HG03342 (cell line): ENCODE results near the gene ALDH1B1.
"Not testable (repeated sequence)": the region's sequence is repeated elsewhere in the genome, so short reads cannot be mapped to it uniquely, and the experiment has no call there.

Experiments used
- ATAC-seq: cut with Tn5 transposase; IDR thresholded peaks from one replicate; pipeline ENCODE4 v1.9.1; 2021; ENCODE audit warnings: mild to moderate bottlenecking, moderate library complexity; ENCODE audit not compliant: unreplicated experiment

The ALDH1B1 gene

DNA sequence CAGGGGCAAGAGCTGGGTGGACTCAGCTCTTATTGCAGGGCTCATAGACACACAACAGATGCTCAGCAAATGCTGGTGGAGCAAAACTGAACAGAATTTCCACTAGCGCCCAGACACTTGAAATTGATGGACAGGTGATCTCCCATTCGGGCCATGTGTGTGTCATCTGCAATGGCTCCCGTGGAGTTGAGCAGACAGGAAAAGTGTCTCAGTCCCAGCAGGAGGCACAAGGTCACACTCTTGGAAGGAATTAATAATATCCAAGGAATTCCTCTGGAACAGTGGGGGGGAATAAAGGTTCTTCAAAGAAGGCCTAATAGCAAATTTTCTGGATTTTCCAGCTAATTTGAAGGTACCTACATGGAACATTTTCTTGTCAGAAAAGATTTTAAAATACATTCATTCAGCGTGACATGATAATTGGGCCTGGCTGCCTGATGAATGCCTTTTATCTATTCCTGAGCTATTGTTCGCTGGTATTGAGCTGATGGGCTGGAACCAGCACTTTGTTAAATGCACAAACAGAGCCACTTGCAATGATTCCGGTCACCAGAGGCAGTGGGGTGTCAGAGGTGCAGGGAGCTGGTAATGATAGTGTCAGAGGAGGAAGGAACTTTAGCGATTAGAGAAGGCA lies 31.5 kb upstream of the ALDH1B1 start:
- no peak for ATAC-seq

DNA sequence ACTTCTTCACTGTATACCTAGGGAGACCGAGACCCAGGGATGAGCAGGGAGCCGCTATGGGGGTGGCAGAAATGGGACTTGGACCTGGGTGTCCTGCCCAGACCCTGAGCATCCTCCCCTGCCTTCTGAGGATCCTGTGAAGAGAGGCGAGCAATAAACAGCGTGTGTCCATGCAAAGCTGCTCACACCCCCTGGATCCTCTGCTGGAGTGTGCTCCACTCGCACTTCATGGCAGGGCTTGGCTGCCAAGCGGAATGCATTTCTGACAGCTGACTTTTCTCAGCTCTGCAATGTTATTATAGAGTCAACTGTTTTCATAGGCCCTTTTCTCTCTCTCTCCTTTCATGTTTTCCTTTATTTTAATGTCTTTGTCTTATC lies 31.0 kb upstream of the ALDH1B1 start:
- ATAC-seq = no peak

DNA sequence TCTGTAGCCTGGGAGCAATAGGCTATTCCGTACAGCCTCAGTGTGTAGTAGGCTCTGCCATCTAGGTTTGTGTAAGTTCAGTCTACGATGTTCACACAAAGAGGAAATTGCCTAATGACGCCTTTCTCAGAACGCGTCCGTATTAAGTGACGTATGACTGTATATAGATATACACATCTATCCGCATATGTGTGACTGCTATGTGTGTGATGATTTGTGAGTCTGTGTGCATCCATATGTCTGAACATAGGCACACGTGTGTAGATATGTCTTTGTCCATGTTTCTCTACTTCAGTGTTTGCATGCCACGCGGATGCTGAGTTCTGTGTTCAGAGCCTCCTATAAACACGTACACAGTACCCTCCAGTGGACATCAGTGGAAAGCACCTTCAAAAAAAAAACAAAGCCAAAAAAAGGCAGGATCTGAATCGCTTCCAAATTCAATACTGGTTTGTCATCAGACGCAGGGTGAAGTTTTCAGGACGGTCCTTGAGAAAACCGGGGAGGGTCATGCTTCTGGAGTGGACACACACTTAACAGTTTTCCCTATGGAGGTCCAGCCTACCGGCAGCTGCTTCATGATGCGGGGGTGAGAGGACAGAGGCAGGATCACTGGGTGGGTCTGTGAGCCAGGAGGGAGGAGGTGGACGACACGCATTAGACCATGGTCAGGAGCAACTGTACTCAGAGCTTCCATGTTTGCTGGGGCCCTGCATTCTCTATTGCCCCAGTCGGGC lies 29.5 kb upstream of the ALDH1B1 start:
- ATAC-seq = peak; percentile 64

DNA sequence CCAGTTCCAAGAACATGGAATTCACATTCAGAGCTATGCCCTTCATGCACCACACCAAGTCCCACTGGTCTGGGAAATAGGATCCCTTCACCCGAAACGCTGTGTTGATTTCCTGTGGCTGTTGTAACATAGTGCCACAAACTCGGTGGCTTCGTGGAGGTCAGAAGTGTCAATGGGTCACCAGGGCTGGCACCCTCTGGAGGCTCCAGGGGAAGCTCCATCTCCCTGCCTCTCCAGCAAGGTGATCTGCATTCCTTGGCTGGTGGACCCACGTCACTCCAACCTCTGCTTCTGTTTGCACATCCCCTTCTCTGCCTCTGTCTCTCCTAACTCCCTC lies 28.9 kb upstream of the ALDH1B1 start:
- ATAC-seq = no peak

DNA sequence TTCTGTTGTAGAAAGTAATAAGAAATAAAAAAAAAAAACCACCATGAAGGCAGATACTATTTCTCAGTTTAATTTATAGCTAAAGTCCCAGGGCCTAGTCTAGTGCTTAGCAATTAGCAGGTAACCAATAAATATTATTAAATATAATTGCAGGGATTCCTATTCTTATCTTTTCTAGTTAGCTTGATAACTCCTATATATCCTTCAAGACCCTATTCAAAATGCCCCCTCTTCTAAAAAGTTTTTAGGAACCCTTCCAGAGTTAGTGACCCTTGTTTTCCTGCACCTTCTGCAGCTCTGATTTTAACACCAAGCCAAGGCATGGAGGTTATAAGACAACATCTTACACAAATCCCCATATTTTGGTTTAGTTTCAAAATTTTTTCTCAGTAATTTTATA lies 24.6 kb upstream of the ALDH1B1 start:
- ATAC-seq = no peak

DNA sequence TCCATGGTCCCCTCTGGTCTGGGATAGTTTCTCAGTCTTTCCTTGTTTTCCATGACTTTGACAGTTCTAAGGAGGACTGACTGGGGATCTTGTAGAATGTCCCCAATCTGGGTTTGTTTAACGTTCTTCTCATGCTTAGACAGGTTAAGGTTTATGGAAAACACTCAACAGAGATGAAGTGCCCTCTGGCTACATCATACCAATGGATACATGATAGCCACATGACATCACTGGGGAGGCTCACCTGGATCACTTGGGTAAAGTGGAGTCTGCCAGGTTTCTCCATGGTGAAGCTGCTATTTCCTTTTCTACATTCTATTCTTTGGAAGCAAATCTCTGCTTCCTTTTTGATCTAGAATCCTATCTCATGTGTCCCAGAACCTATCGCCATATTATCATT lies 23.8 kb upstream of the ALDH1B1 start:
- ATAC-seq = no peak

DNA sequence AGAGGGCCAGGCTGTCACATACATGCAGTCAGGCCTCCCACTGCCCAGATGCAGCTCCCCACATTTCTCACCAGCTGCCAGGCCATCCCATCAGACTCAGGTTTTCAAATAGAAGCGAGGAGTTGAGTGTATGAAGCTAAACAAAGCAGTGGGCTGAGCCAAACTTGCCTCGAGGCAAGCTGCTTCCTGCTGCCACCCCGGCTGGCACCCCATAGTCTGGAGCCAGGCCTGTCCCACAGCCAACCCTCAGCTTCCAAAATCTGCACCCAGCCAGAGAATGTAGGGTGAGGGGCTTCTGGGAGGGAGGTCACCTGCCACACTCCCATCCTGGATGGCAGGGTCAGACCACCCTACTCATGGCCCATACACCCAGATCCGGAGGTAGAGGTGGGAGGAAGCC lies 22.3 kb upstream of the ALDH1B1 start:
- no peak for ATAC-seq

DNA sequence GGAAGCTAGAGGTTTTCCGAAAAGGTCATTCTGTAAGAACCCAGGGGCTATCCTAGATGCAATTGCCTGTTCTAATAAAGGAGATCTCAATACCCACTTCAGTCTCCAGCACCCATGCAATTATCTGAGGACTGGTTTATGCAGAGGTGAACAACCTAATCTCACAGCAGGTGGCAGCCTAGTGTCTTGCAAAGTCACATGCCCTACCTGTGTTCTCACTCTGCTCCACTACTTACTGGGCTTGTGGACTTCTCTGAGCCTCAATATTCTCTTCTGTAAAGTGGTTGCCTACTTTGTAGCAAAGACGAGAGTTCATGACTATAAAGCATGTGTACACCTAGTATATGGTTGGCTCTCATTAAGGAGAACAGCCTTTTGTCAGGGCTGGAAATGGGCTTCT lies 21.0 kb upstream of the ALDH1B1 start:
- no peak for ATAC-seq

DNA sequence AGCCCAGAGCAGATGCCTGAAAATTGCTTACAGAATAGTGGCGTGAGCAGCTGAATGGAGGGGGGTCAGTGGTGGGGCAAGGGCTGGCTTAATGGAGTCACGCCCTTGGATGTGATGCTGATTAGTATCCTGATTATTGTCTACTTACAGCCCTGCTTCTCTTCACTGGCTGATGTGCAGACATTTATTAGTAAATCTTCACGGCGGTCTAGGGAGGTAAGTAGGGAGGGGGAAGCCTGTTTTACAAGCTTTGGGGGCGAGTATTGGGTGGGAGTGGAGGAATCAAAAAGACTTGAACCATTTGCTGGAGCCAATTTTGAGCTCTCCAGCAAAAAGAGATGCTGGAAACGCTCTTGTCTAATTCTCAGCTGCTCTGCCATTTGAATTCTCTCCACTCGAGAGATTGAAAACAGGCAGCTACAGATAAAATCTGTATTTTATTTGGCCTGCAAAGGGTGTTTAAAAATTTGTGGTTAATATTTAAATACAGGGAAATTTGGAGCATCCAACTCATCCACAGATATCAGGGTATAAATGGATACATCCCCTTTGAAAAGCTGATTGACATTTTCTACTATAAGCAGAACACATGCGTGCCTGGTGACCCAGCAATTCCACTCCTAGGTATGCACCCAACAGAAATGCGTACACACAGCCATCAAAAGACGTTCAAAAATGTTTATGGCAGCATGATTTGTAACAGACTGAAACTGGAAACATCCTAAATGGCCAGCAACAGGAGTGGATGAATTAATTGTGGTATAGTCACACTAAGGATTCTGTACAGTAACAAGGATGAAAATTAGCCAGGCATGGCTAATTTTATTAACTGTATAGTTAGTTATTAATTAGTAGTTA lies 19.5 kb upstream of the ALDH1B1 start:
- no peak for ATAC-seq

DNA sequence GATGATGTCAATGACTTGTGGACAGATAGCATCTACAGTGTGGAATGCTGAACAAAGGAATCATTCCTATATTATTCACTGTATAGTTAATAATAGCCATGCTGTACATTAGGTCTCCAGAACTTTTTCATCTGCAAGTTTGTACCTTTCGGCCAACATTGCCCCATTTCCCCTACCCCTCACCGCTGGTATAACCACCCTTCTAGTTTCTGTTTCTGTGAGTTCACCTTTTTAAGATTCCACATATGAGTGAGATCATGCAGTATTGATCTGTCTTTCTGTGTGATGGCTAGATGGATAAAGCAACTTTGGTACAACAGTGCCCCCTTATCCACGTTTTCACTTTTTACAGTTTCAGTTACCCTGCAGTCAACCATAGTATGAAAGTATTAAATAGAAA lies 18.8 kb upstream of the ALDH1B1 start:
- ATAC-seq = no peak

DNA sequence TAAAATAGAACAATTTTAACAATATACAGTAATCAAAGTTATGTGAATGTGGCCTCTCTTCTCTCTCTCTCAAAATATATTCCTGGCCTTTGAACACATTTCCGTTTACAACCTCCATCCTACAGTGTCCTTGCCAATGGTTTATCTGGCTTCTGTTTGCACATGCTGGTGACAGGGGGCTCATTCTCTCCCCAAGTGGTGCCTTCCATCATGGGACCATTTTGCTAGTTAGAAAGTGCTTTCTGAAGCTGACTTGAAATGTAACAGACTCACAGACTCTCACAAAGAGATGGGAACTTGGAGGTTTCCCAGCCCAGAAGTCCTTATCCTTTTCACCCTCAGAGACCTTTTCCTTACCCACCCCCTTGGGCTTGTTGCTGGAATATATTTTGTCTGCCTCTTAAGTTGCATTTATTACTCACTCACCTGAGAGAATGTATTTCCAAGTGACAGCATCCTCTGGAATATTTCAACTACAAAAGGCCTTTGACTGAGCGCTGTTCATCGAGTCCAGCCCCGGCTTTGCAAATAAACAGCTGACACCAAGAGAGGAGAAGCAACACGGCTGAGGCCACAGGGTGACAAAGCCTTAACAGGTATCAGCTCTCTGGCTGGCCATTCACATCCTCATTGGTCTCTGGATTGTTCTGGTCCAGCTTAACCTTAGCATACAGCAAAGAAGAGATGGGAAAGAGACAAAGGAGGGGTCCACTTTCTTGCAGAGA lies 17.5 kb upstream of the ALDH1B1 start:
- ATAC-seq = no peak

DNA sequence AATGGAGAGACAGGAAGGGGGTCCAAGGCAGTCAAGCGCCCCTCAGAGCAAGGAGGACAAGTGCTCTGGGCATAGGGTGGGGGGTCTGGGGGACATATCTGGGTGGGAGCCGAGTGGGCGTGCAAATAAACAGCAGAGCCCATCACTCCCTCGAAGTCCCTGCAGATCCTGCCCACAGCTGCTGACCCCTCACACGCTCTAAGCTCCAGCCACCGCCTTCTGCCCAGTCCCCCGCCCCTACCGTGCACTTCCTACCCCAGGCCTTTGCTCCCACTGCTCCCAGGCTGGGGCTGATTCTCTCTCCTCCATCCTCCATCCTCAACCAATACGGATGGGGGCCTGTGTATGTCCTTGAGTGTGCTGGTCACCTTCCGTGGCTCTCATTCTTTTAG lies 16.9 kb upstream of the ALDH1B1 start:
- ATAC-seq = no peak

DNA sequence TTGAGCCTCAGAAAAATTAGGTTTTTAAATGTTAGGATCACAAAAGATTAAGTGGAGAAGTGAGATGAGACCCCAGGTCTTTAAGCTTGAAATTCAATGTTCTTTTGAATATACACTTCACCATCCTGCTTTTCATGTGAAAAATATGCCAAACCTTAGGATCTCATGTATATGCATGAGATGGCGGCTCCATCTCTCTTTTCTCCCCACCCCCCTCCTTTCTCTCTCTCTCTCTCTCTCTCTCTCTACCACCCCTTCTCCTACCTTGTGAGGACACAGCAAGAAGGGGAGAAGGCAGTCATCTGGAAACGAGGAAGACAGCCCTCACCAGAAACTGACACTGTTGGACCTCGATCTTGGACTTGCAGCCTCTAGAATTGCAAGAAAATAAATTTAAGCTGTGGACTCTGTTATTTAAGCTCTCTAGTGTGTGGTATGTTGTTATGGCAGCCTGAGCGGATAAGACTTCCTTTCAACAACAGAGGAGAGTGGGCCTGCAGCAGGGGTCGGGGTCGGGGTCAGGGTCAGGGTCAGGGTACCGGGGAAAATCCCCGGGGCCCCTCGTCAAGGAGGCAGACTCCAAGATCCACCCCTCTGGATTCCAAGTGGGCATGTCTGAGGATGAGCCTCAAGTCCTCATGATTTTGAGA lies 16.4 kb upstream of the ALDH1B1 start:
- ATAC-seq = no peak

DNA sequence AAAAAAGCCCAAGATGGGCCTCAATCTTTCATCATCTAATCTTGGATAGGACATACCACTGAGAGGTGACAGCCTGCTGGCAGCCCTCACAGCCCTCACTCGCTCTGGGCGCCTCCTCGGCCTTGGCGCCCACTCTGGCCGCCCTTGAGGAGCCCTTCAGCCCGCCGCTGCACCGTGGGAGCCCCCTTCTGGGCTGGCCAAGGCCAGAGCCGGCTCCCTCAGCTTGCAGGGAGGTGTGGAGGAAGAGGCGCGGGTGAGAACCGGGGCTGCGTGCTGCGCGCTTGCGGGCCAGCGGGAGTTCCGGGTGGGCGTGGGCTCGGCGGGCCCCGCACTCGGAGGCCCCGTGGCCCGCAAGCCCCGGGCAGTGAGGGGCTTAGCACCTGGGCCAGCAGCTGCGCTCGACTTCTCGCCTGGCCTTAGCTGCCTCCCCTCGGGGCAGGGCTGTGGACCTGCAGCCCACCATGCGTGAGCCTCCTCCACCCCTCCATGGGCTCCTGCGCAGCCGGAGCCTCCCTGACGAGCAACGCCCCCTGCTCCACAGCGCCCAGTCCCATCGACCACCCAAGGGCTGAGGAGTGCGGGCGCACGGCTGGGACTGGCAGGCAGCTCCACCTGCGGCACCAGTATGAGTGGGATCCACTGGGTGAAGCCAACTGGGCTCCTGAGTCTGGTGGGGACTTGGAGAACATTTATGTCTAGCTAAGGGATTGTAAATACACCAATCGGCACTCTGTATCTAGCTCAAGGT lies 15.0 kb upstream of the ALDH1B1 start:
- not testable (repeated sequence) for ATAC-seq

DNA sequence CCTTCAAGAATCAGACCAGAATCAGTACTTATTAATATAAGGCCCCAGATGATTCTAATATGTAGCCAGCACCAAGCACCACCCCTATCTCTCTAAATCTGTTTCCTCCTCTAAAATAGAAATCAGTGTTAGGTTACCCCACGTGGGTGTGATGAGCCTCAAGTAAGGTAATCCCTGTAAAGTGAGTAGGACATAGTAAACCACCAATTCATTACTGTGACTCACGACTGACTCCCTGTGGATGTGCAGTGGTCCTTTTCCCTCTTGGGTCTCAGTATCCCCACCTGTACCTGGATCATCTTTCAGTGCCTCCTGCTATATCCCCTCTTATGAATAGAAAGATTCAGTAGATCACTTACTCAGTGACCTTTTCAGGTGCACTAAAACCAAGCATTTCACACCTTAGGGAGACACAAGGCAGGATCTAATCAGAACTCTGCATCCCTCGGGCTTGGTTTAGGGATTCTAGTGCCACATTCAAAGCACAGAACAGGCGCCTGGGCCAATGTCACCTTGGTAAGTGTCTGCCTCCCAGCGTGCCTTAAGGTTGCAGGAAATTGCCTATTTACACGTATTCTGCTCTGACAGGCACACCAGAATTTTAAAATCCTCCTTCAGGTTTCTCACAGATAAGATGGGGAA lies 12.2 kb upstream of the ALDH1B1 start:
- ATAC-seq = no peak

DNA sequence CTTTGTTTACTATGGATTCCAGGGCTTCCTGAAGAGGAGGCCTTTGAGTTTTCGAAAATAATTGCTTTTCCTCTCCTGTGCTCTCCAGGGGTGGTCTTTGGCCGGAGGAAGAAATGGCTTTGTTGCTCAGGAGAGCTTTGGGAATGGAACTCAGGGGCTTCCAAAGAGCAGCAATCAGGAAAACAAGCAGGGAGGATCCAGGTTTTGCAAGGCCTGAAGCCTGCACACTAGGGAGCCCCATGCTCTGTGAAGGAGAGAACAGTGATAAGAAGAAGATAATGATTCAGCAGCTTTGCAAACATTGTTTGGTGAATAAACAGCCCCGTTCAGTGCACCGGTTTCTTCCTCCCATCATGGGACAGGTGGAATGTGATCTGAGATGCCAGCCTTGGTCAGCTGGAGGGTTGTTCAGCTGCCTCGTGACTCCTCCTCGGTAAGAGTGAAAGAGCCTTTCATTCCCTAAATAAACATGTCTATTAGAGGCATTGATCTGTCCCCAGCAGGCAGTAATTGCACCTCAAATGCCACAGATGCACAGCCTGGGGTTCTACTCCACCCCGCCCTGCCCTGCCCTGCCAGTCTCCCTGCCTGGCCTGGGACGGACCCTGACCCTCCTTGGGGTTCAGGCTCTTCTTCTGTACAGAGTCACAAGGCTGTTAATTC lies 11.5 kb upstream of the ALDH1B1 start:
- no peak for ATAC-seq

DNA sequence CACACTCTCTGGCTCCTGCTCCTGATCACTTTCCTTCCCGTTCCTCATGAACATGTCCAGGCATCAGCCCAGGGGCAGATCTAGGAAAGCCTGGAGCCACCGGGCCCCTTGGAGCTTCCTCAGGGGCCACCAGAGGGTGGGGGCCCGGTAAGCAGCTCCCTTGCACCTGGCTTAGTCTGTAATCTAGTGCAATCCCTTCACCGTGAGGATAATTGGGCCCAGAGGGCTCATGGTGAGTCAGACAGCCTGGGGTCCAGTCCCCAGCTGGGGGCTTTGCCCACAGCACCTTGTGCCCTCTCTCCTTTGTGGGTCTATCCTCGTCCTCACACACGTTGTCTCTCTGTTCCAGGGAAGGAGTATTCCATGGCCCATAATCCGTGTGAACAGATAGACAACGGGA lies 10.4 kb upstream of the ALDH1B1 start:
- no peak for ATAC-seq

DNA sequence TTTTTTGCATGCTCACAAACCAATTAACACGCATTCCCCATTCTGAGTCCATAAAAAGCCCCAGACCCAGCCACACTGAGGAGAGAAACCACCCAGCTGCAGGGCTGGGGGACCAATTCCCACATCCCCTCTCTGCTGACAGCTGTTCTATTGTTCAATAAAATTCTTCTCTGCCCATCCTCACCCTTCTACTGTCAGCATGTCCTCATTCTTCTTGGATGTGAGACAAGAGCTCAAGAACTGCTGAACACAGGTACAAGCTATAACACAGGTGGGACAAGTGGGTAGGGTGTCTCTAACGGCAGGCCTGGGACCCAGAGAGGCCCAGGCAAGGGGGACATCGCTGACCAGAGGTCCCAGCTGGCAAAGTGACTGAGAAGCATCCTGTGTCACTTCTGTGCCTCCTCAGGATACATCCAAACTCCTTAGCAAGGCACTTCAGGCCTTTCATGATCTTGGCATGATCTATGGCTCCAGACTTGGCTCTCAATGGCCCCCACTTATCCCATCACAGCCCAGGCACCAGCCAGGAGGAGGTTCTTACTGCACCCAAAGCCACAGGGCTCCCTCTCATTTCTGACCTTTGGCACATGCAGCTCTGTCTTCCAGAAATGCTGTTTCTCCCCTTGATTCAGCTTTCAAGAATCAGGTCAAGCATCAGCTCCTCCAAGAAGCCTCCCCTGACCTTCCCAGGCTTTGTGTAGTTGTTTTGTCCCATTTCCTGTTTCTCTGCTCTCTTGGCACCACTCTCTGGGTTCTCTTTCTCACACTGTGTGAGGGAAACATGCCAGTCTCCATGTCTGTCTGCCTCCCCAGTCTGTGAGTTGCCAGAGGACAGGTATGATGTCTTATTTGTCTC lies 7.3 kb upstream of the ALDH1B1 start:
- ATAC-seq = no peak
